IMR-90 (cell line): ENCODE results near the gene ANO4. TPM values are rescaled to one million over a fixed set of nuclear protein-coding genes. Genes with fewer than 3 reads are reported as not detected.

Source experiments
- ATAC-seq: fragments of 200-7000 bp; cut with Tn5 transposase; 2 replicates; pipeline ENCODE4 v1.9.1; 2020; ENCODE audit warnings: low read depth, mild to moderate bottlenecking, moderate library complexity
- BruUV-seq: library from RNA; stranded (reverse); fragments of 400-500 nt; replicated peaks from 2 replicates; lab custom pipeline; 2021; lab: Mats Ljungman, UMichigan
- CTCF ChIA-PET: fragments of 300-600 bp; formaldehyde crosslinking; extraction: SDS; loops from one replicate; lab custom pipeline; 2021; ENCODE audit warnings: antibody characterized with exemption; lab: Yijun Ruan, JAX
- POLR2A ChIA-PET: fragments of 300-600 bp; sonication (Branson Sonifier 250); formaldehyde crosslinking; loops from one replicate; lab custom pipeline; 2022; ENCODE audit warnings: antibody characterized with exemption; ENCODE audit not compliant: unreplicated experiment; lab: Charles Lee
- DNase-seq: peaks from one replicate; pipeline ENCODE4 v3.0.0; 2013
- H2AFZ ChIP-seq: replicated peaks from 2 replicates; pipeline ENCODE3; 2013; ENCODE audit warnings: low read length, mild to moderate bottlenecking; ENCODE audit not compliant: poor library complexity
- H2AK5ac ChIP-seq: 2 replicates; pipeline ENCODE4 v1.6.1; 2013; ENCODE audit warnings: low read depth, low read length, inconsistent platforms
- H2AK9ac ChIP-seq: replicated peaks from 2 replicates; pipeline ENCODE3; 2013; ENCODE audit warnings: mild to moderate bottlenecking, low read depth, low read length, moderate library complexity; ENCODE audit not compliant: poor library complexity
- H2BK120ac ChIP-seq: 2 replicates; pipeline ENCODE4 v1.6.1; 2013; ENCODE audit warnings: low read depth, low read length, inconsistent platforms
- H2BK15ac ChIP-seq: 3 replicates; pipeline ENCODE4 v1.6.1; 2013; ENCODE audit warnings: low read depth, low read length, inconsistent platforms
- H2BK20ac ChIP-seq: 2 replicates; pipeline ENCODE4 v1.6.1; 2013; ENCODE audit warnings: low read depth, mild to moderate bottlenecking, inconsistent platforms, low read length, moderate library complexity
- H2BK5ac ChIP-seq: 2 replicates; pipeline ENCODE4 v1.6.1; 2013; ENCODE audit warnings: mild to moderate bottlenecking, low read depth, low read length, inconsistent platforms; ENCODE audit not compliant: poor library complexity, severe bottlenecking
- H3K14ac ChIP-seq: replicated peaks from 2 replicates; pipeline ENCODE4 v1.6.1; 2013; ENCODE audit warnings: low read depth, low read length, inconsistent platforms
- H3K18ac ChIP-seq: 2 replicates; pipeline ENCODE4 v1.6.1; 2013; ENCODE audit warnings: low read depth, low read length, control low read depth
- H3K23ac ChIP-seq: 2 replicates; pipeline ENCODE4 v1.6.1; 2013; ENCODE audit warnings: low read depth, low read length, inconsistent platforms
- H3K27ac ChIP-seq: 2 replicates; pipeline ENCODE4 v1.5.1; 2013; ENCODE audit warnings: mild to moderate bottlenecking, control low read depth, low read length; ENCODE audit not compliant: insufficient read depth
- H3K27me3 ChIP-seq: 2 replicates; pipeline ENCODE4 v1.6.1; 2013; ENCODE audit warnings: low read length; ENCODE audit not compliant: control insufficient read depth, insufficient read depth
- H3K36me3 ChIP-seq: 2 replicates; pipeline ENCODE4 v1.6.1; 2013; ENCODE audit warnings: low read length, mixed read lengths; ENCODE audit not compliant: control insufficient read depth, insufficient read depth
- H3K4ac ChIP-seq: 2 replicates; pipeline ENCODE4 v1.6.1; 2013; ENCODE audit warnings: low read depth, low read length, inconsistent platforms
- H3K4me1 ChIP-seq: 2 replicates; pipeline ENCODE4 v1.6.1; 2013; ENCODE audit warnings: low read length, mixed read lengths; ENCODE audit not compliant: control insufficient read depth, insufficient read depth
- H3K4me2 ChIP-seq: 2 replicates; pipeline ENCODE4 v1.6.1; 2013; ENCODE audit warnings: low read depth, mild to moderate bottlenecking, control low read depth, low read length, moderate library complexity
- H3K4me3 ChIP-seq: 2 replicates; pipeline ENCODE4 v1.5.1; 2013; ENCODE audit warnings: low read depth, mild to moderate bottlenecking, control low read depth, low read length, moderate library complexity; ENCODE audit not compliant: insufficient read depth
- H3K56ac ChIP-seq: 2 replicates; pipeline ENCODE4 v1.6.1; 2013; ENCODE audit warnings: low read length, inconsistent platforms; ENCODE audit not compliant: insufficient read depth; ENCODE audit errors: extremely low read depth
- H3K79me1 ChIP-seq, 2 experiments: 2 replicates each; pipeline ENCODE4 v1.6.1; 2013; ENCODE audit warnings: low read length in 2 of 2, inconsistent platforms in 1 of 2, low read depth in 1 of 2
- H3K9ac ChIP-seq: 2 replicates; pipeline ENCODE4 v1.6.1; 2013; ENCODE audit warnings: low read depth, low read length, control low read depth
- H3K9me1 ChIP-seq: 2 replicates; pipeline ENCODE4 v1.6.1; 2013; ENCODE audit warnings: low read length, inconsistent platforms; ENCODE audit not compliant: insufficient read depth
- H3K9me3 ChIP-seq: 2 replicates; pipeline ENCODE4 v1.6.1; 2013; ENCODE audit warnings: low read length; ENCODE audit not compliant: control insufficient read depth, insufficient read depth
- H4K20me1 ChIP-seq: 2 replicates; pipeline ENCODE4 v1.6.1; 2013; ENCODE audit warnings: low read length, inconsistent platforms; ENCODE audit not compliant: insufficient read depth
- H4K5ac ChIP-seq: 2 replicates; pipeline ENCODE4 v1.6.1; 2013; ENCODE audit warnings: mild to moderate bottlenecking, low read depth, low read length, control low read depth
- H4K8ac ChIP-seq, 2 experiments: 2 replicates each; pipeline ENCODE4 v1.6.1; 2013; ENCODE audit warnings: low read depth in 2 of 2, low read length in 2 of 2, control low read depth in 1 of 2, inconsistent platforms in 1 of 2
- H4K91ac ChIP-seq: 2 replicates; pipeline ENCODE4 v1.6.1; 2013; ENCODE audit warnings: low read depth, low read length, inconsistent platforms; ENCODE audit not compliant: insufficient read depth
- CEBPB ChIP-seq: IDR thresholded peaks from 2 replicates; pipeline ENCODE4 v1.6.1; 2012; ENCODE audit warnings: low read depth, low read length, improper control_type of control experiment
- MAZ ChIP-seq: IDR thresholded peaks from 2 replicates; pipeline ENCODE4 v1.6.1; 2012; ENCODE audit warnings: low read depth, mild to moderate bottlenecking, low read length, improper control_type of control experiment, moderate library complexity, borderline replicate concordance
- WGBS, 2 experiments: methylation state at CpG; one replicate each; pipeline versions ENCODE4 v1.1.5 to v1.1.7; 2013; ENCODE audit warnings: missing lambda C conversion rate in 2 of 2; ENCODE audit not compliant: insufficient read length in 1 of 2; ENCODE audit errors: extremely low coverage in 2 of 2; 5-methylcytosine and 5-hydroxymethylcytosine counted together
- dilution Hi-C: fragments of 300-500 bp; cut with HindIII; formaldehyde crosslinking; loops from one replicate; pipeline ENCODE4 v1.14.3; 2018; ENCODE audit warnings: low sequenced_read_pairs; ENCODE audit not compliant: unreplicated experiment
- in situ Hi-C: fragments of 300-500 bp; cut with MboI; formaldehyde crosslinking; loops from 3 replicates; pipeline ENCODE4 v1.14.3; 2019; ENCODE audit warnings: low sequenced_read_pairs, inconsistent platforms, mixed read lengths
- intact Hi-C: fragments of 100-400 bp; cut with micrococcal nuclease; formaldehyde crosslinking; loops from 2 replicates; pipeline ENCODE4 v1.10.0; 2022
- polyA plus RNA-seq, 3 experiments: library from polyadenylated mRNA; depleted of rRNA; stranded (reverse); fragments of >200 nt; gene quantifications; 2 replicates each; pipeline ENCODE4 v1.2.3, GENCODE V29; 2012; ENCODE audit warnings: low replicate concordance in 1 of 3
- total RNA-seq: library from RNA; depleted of rRNA; stranded (reverse); fragments of >200 nt; gene quantifications from 2 replicates; pipeline ENCODE4 v1.2.3, GENCODE V29; 2012
- TF ChIP-seq, protein P1 (sequence below): fragments of 150-350 bp; IDR thresholded peaks from 2 replicates; pipeline ENCODE4 v1.6.1; 2017; ENCODE audit warnings: mild to moderate bottlenecking, antibody characterized with exemption, low read length, low read depth
- TF ChIP-seq, protein P2 (sequence below): conservative IDR thresholded peaks from 2 replicates; pipeline ENCODE4 v1.5.1; 2012; ENCODE audit warnings: mild to moderate bottlenecking, low read depth, low read length, improper control_type of control experiment
- TF ChIP-seq, protein P3 (sequence below): fragments of 150-350 bp; IDR thresholded peaks from 2 replicates; pipeline ENCODE4 v1.6.1; 2016; ENCODE audit warnings: low read depth, mild to moderate bottlenecking, low read length, moderate library complexity, borderline replicate concordance

The ANO4 gene
- total and polyA plus RNA-seq, 2 of the 4 experiments (the other 2 are of a cell fraction), result 4.7 to 10.2 TPM

DNA sequence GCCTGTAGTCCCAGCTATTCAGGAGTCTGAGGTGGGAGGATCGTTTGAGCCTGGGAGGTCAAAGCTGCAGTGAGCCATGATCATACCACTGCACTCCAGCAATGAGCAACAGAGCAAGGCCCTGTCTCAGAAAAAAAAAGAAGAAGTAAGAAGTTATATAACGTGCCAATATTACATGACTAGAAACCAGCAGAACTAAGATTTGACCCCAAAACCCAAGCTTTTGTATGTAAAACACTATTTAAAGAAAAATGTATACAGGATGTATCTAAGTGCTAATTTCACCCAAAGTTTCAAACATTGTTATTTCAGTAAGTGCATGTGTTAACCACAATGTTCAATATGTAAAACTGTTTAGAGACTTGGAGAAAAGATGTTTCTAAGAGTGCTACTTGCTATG, 320.8 kb downstream of the ANO4 start:
- whole genome bisulfite sequencing, 2 experiments, result no CpG with 5 or more reads among the region's 2 CpGs
- no peaks in the 10 kb centered on the region for H3K9me1 ChIP-seq
- no peak overlapping the region for H4K91ac ChIP-seq
- no peak overlapping the region for H2AFZ ChIP-seq
- in situ Hi-C loops (no loop called here), dilution Hi-C loops (no loop called here), intact Hi-C loops (no loop called here)
- H4K5ac ChIP-seq, result no peak overlapping the region
- H3K56ac ChIP-seq, result no peak overlapping the region
- no peak overlapping the region for H3K9ac ChIP-seq
- H2BK5ac ChIP-seq, result no peak overlapping the region
- ATAC-seq, result no peak
- no peak overlapping the region for H3K4me3 ChIP-seq
- POLR2A ChIA-PET, result no interaction called here
- no peaks in the 10 kb centered on the region for H3K79me1 ChIP-seq
- no peaks in the 10 kb centered on the region for H3K9me3 ChIP-seq
- no peak for DNase-seq
- no peak overlapping the region for H3K27ac ChIP-seq
- H3K18ac ChIP-seq, result no peak overlapping the region
- BruUV-seq, result no TSS peak
- no peak overlapping the region for H2AK5ac ChIP-seq
- H3K4me2 ChIP-seq, result no peak overlapping the region
- no peak overlapping the region for H2BK120ac ChIP-seq
- TF ChIP-seq, protein P1, sequence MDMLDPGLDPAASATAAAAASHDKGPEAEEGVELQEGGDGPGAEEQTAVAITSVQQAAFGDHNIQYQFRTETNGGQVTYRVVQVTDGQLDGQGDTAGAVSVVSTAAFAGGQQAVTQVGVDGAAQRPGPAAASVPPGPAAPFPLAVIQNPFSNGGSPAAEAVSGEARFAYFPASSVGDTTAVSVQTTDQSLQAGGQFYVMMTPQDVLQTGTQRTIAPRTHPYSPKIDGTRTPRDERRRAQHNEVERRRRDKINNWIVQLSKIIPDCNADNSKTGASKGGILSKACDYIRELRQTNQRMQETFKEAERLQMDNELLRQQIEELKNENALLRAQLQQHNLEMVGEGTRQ, result no peak
- TF ChIP-seq CEBPB (no peak), MAZ (no peak)
- TF ChIP-seq, protein P2, sequence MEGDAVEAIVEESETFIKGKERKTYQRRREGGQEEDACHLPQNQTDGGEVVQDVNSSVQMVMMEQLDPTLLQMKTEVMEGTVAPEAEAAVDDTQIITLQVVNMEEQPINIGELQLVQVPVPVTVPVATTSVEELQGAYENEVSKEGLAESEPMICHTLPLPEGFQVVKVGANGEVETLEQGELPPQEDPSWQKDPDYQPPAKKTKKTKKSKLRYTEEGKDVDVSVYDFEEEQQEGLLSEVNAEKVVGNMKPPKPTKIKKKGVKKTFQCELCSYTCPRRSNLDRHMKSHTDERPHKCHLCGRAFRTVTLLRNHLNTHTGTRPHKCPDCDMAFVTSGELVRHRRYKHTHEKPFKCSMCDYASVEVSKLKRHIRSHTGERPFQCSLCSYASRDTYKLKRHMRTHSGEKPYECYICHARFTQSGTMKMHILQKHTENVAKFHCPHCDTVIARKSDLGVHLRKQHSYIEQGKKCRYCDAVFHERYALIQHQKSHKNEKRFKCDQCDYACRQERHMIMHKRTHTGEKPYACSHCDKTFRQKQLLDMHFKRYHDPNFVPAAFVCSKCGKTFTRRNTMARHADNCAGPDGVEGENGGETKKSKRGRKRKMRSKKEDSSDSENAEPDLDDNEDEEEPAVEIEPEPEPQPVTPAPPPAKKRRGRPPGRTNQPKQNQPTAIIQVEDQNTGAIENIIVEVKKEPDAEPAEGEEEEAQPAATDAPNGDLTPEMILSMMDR, result no peak
- TF ChIP-seq, protein P3, sequence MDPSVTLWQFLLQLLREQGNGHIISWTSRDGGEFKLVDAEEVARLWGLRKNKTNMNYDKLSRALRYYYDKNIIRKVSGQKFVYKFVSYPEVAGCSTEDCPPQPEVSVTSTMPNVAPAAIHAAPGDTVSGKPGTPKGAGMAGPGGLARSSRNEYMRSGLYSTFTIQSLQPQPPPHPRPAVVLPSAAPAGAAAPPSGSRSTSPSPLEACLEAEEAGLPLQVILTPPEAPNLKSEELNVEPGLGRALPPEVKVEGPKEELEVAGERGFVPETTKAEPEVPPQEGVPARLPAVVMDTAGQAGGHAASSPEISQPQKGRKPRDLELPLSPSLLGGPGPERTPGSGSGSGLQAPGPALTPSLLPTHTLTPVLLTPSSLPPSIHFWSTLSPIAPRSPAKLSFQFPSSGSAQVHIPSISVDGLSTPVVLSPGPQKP, result no peak
- no peak overlapping the region for H2AK9ac ChIP-seq
- no peak overlapping the region for H3K14ac ChIP-seq
- H2BK15ac ChIP-seq, result no peak overlapping the region
- no peaks in the 10 kb centered on the region for H3K27me3 ChIP-seq
- no peak overlapping the region for H3K4ac ChIP-seq
- H4K8ac ChIP-seq, result no peak overlapping the region
- CTCF ChIA-PET, result no interaction called here
- H3K4me1 ChIP-seq, result no peaks in the 10 kb centered on the region
- no peak overlapping the region for H3K23ac ChIP-seq
- peaks cover 7% of the 10 kb centered on the region for H3K36me3 ChIP-seq
- H4K20me1 ChIP-seq, result no peaks in the 10 kb centered on the region
- H2BK20ac ChIP-seq, result no peak overlapping the region
